ENCODE data around the gene F5. TPM values are rescaled to one million over a fixed set of nuclear protein-coding genes. Genes with fewer than 3 reads are reported as not detected.
A peak's percentile ranks its signal among the peaks of the same experiment; 100 is the strongest.

The F5 gene
- total and polyA plus RNA-seq, 2 donors (not counting 1 experiment from before 2014, with no cell fraction given), result 0.01 to 0.27 TPM

DNA sequence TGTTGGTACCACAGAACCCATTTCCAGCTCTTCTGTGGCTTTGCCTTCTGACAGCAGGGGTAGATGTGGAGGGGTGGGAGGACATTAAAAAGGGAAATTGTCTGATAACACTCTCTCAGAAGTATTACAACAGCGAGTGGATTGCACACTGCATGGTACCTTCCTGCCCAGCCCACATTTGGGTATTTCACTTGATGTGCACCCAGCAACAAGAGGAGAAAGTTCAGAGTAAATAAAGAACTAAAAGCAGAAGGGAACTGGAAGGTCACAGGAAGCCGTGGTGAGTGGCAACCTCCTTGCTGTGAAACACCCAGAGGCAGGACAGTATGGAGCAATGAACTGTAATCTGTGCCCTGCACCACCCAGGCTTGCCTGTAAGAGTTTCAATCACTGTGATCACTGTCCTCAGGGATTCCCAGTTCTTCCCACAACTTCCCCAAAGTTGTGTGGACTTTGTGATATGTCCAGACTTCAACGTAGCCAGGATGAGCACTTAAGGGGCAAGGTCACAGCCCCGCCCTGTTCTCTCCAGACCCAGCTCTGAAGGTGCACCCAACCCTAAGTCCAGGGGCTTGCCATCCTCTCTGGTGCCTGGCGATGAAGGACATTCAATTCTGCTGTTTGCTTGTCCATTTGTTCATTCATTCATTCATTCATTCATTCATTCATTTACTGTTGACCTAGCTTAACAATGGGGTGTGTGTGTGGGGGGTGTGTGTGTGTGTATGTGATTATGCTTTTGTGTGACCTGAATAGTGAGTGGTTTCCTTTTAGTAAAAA lies 18.7 kb upstream of the F5 start:
- H3K4me1 ChIP-seq (ENCODE audit: control insufficient read depth in 2 of 2, insufficient read depth in 2 of 2, low read length in 2 of 2), result peaks cover 44 to 45% of the 10 kb centered on the region in 2 donors
- no peaks in the 10 kb centered on the region for H3K9me3 Mint-ChIP-seq (ENCODE audit: insufficient read depth)
- H3K9me3 ChIP-seq (ENCODE audit: control extremely low read depth in 1 of 3, control insufficient read depth in 2 of 3, insufficient read depth in 1 of 3, low read length in 2 of 3), result no peaks in the 10 kb centered on the region
- ChIA-PET POLR2A (no interaction called here), CTCF (interaction anchor here (0.7 to 6.7 kb wide), 6 partner anchors 77 to 205 kb away, joined by 3 to 340 read pairs (median 3); no protein-coding TSS in a partner anchor)
- DNase-seq (peak; percentile 55), ATAC-seq (ENCODE audit: low read depth) (peak; percentile 77)
- H3K4me3 ChIP-seq (ENCODE audit: control extremely low read depth in 1 of 5, extremely low read depth in 1 of 5, insufficient read depth in 1 of 5, low read depth in 2 of 5, low read length in 4 of 5), result peak overlapping the region in 1 of 5 experiments; percentile 26
- no peaks in the 10 kb centered on the region for H4K20me1 ChIP-seq (ENCODE audit: control insufficient read depth, insufficient read depth, low read length, poor library complexity, severe bottlenecking)
- H2AFZ ChIP-seq (ENCODE audit: insufficient read depth, low read depth, low read length, poor library complexity, severe bottlenecking), result peak overlapping the region; percentile 60
- no peaks in the 10 kb centered on the region for H3K27me3 Mint-ChIP-seq
- intact Hi-C loops (cut with micrococcal nuclease), result loop anchor here (5.0 kb wide), 2 partner anchors 47 to 187 kb away; partner anchors contain the start of gene METTL18
- H3K27me3 ChIP-seq (replicated peaks in 1 of 4; ENCODE audit: control extremely low read depth in 1 of 4, control insufficient read depth in 3 of 4, insufficient read depth in 4 of 4, low read length in 3 of 4), result no peaks in the 10 kb centered on the region
- peak overlapping the region; percentile 86 for H3K27ac Mint-ChIP-seq
- peak overlapping the region; percentile 17 to 45 for H3K27ac ChIP-seq (ENCODE audit: low read length in 2 of 2)
- no peaks in the 10 kb centered on the region for H3K36me3 ChIP-seq (replicated peaks in 1 of 2; ENCODE audit: control extremely low read depth in 1 of 2, control insufficient read depth in 1 of 2, extremely low read depth in 1 of 2, insufficient read depth in 2 of 2, low read length in 1 of 2)
- H3K4me2 ChIP-seq (replicated peaks; ENCODE audit: low read depth, low read length, poor library complexity, severe bottlenecking), result peak overlapping the region; percentile 55
- peaks cover 48% of the 10 kb centered on the region for H3K4me1 Mint-ChIP-seq
- WGBS (ENCODE audit: insufficient coverage), result 31% methylated on average over 3 of the region's 5 CpGs
- H3K79me2 ChIP-seq (ENCODE audit: control insufficient read depth, insufficient read depth, low read length), result no peaks in the 10 kb centered on the region
- TF ChIP-seq EZH2 (IDR thresholded peaks at IDR 0.05; ENCODE audit: borderline replicate concordance, insufficient read depth, low read depth, low read length, poor library complexity, severe bottlenecking), result no peak
- TF ChIP-seq, protein P1, sequence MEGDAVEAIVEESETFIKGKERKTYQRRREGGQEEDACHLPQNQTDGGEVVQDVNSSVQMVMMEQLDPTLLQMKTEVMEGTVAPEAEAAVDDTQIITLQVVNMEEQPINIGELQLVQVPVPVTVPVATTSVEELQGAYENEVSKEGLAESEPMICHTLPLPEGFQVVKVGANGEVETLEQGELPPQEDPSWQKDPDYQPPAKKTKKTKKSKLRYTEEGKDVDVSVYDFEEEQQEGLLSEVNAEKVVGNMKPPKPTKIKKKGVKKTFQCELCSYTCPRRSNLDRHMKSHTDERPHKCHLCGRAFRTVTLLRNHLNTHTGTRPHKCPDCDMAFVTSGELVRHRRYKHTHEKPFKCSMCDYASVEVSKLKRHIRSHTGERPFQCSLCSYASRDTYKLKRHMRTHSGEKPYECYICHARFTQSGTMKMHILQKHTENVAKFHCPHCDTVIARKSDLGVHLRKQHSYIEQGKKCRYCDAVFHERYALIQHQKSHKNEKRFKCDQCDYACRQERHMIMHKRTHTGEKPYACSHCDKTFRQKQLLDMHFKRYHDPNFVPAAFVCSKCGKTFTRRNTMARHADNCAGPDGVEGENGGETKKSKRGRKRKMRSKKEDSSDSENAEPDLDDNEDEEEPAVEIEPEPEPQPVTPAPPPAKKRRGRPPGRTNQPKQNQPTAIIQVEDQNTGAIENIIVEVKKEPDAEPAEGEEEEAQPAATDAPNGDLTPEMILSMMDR (IDR thresholded peaks at IDR 0.05), result no peak
- peak overlapping the region; percentile 63 for H3K4me3 Mint-ChIP-seq
- H3K9ac ChIP-seq (ENCODE audit: low read length), result peak overlapping the region; percentile 6
